GM19467 (cell line): ENCODE results near the gene MGAT4B.
A peak's percentile ranks its signal among the peaks of the same experiment; 100 is the strongest.

Experiments used
- ATAC-seq: cut with Tn5 transposase; IDR thresholded peaks from one replicate; pipeline ENCODE4 v1.9.1; 2021; ENCODE audit warnings: mild to moderate bottlenecking, moderate library complexity; ENCODE audit not compliant: unreplicated experiment

Gene MGAT4B

DNA sequence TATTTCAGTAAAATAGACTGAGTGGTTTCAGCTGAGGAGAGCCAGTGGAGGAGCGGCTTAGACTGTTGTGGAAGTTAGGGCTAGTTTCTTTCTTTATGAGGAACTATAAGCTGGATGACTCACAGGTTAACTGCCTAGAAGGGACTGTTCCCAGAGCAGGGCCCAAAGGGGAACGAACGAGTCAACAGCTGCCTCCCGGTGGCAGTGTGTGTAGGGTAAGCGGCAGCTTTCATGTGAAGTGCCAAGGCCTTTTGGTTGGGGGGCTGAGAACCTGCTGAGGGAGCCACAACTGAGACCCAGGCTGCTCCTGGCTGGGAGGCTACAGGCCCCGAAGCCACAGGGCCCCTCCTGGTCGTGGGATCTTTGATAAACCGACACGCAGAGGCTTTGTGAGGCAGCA is 21.0 kb upstream of the MGAT4B start:
- no peak for ATAC-seq

DNA sequence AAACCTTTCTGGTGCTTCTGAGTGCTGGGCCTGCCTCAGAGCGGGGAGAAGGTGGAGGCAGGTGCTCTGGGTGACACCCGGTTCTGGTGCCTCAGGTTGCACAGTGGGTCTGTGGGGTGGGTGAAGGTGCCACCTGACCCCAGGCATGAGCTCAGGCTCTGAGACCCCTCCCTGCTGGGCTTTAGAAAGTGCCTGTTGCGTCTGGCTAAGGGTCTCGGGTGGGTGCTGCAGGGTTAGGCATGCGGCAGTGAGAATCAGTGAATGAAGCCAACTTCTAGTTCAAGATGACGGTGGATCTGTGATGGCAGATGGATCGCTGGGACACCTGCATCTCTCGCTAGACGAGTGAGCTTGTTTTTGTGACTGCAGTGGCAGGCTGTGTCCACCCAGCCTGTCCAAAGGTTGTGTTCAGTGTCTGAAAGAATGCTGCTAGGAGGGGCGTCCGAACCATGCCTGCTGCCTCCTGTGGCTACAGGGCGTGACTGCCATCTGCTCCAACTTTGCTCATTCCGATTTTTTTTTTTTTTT is 19.1 kb upstream of the MGAT4B start:
- no peak for ATAC-seq

DNA sequence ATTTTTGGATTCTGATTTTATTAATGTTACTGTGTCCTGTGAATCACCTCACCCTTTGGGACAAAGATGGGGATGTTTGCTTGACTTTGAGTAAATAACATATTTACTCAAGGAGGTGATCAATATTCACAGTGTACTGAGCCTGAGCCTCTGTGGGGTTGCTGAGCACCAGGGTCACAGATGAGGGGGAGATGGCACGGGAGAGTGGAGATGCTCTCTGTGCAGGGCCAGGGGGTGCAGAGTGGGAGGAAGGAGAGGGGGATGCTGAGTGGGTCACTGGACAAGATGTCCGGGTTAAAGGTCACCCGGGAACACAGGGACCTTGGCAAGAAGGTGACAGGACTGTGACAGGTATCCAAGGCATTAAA is 18.1 kb upstream of the MGAT4B start:
- ATAC-seq = no peak

DNA sequence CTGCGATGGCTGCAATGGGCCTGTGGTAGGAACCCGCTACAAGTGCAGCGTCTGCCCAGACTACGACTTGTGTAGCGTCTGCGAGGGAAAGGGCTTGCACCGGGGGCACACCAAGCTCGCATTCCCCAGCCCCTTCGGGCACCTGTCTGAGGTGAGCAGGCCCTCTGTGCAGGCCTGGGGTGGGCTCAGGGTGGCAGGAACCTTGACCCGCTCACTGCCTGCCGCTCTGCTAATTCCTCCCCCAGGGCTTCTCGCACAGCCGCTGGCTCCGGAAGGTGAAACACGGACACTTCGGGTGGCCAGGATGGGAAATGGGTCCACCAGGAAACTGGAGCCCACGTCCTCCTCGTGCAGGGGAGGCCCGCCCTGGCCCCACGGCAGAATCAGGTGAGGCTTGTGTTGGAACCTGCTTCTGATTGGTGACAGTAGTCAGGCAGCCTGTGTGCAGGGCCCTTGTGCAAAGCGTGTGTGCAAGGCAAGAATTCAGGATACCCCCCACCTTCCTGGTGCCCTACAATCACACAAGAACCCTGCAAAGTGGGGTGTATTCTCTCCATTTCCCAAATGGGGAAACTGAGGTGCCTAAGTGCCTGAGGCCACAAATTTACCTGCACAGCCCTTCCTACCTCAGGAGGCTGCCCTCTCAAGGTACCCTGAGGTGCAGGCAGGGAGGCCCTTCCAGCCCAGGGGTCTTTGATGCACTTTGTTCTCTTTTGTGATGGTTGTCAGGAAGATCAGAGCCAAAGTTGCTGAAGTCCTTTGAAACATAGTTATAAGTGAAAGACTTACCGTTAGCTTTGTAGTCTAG is 17.5 kb upstream of the MGAT4B start:
- ATAC-seq = no peak

DNA sequence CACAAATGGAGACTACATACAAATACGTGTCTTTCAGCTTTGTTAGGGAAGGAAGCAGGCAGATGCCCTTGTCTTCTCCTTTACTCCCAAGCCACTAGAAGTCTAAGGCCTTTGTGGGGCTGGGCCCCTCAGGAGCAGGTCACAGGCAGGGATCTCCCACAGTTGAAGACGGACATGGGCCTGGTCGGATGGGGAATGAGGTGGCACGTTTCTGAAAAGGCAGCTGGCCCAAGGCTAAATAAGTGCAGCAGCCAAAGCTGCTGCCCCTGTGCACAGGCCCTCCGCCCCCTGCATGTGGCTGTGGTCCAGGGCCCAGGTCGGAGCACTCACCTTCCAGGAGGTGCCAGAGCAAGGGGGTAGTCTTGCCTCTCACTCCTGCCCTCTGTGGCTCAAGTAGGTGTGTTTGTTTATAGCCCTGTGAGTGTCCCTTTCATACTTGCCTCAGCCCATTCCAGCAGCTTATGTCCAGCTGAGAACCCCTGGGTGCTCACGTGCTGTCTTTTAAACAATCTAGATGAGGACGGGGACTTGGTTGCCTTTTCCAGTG is 15.9 kb upstream of the MGAT4B start:
- ATAC-seq = no peak

DNA sequence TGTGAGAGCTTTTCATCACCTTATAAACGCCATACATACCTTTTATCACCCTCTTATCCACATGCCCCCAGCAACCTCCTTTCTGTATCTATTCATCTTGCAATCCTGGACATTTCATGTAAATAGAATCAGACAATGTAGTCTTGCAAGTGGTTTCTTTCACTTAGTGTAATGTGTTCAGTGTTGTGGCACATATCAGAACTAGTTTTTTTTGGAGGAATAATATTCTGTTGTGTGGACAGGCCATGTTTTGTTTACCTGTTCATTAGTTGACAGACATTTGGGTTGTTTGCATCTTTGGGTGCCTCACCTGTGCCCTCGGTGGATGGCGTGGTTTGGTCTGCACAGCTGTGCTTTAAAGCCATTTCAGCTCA is 15.4 kb upstream of the MGAT4B start:
- ATAC-seq = no peak

DNA sequence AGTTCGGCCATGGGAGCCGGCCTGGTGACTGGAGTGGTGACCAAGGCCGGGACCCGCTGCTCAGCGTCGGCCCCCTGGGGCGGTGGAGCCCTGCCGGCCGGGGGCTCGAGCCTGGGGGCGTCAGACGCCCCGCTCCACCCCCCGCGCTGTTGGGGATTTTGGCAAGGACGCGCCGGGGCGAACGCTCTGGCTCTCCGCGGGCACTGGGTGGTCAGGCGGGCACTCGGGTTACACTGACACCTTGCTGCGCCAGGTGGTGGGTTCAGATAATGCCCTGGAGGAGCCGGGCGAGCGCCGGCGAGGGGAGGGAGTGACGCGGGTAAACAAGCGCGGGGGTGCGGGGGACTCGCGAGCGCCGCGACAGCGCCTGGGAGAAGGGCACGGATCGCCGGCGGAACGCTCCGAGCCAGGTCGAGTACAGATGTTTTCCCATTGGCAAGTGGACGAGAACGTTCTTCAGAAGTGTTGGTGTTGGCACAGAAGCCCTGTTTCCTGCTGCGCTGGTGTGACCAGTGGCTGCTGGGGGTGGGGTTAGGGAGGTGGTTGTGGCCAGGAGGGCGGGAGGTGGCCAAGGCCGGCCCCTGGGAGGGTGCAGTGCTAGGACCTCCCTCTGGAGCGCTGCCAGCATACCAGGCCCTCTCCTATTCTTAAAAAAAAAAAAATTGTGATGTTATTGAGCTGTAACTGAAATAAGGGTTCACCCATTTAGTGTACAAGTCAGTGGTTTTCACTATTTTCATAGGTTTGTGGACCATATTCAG is 14.8 kb upstream of the MGAT4B start:
- ATAC-seq = peak; percentile 41

DNA sequence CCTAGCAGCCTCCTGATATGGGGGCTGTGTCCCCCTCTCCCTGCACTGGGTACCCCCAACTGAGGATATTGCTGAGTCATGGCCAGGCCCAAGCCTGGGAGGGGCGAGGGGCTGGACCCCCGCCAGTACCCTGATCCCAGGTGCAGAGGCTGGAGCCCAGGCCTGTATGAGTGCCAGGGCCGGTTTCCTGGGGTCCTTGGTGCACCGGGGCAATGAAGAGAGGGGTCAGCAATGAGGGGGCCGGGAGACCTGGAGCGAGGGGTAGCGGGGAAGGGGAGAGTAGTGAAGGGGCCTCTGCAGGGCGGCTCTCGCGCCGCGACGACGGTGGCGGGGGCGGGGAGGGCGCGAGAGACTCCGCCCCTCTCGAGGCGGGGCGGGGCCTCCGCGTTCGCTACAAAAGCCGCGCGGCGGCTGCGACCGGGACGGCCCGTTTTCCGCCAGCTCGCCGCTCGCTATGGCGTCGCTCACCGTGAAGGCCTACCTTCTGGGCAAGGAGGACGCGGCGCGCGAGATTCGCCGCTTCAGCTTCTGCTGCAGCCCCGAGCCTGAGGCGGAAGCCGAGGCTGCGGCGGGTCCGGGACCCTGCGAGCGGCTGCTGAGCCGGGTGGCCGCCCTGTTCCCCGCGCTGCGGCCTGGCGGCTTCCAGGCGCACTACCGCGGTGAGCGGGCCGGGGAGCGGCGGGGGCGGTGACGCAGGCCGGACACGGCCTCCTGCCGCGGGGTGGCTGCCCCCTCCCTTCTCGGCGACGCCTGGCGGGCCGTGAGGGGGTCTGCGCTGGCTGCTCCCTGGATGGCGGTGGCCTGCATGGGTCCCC is 14.0 kb upstream of the MGAT4B start, which contains the start of gene SQSTM1:
TSS of gene SQSTM1 (plus strand) at position 423 of the 815 bp plus-strand sequence. CDS start at position 455, 32 bp downstream.
- ATAC-seq = peak; percentile 38

DNA sequence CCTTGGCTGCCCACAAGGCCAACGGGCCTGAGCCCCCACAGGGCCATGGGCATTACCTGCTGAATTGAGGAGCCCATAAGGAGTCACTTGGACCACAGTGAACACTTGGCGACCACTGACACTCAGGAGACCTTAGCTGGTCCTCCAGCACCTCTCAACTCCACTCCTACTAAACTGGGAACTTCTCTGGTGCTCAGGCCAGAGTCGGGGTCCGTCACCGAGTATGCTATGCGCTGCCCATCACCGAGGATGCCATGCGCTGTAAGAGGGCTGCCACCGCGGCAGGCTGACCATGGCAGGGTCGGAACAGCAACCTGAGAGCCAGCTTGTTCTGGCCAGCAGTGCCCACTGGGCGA is 13.4 kb upstream of the MGAT4B start:
- ATAC-seq = no peak

DNA sequence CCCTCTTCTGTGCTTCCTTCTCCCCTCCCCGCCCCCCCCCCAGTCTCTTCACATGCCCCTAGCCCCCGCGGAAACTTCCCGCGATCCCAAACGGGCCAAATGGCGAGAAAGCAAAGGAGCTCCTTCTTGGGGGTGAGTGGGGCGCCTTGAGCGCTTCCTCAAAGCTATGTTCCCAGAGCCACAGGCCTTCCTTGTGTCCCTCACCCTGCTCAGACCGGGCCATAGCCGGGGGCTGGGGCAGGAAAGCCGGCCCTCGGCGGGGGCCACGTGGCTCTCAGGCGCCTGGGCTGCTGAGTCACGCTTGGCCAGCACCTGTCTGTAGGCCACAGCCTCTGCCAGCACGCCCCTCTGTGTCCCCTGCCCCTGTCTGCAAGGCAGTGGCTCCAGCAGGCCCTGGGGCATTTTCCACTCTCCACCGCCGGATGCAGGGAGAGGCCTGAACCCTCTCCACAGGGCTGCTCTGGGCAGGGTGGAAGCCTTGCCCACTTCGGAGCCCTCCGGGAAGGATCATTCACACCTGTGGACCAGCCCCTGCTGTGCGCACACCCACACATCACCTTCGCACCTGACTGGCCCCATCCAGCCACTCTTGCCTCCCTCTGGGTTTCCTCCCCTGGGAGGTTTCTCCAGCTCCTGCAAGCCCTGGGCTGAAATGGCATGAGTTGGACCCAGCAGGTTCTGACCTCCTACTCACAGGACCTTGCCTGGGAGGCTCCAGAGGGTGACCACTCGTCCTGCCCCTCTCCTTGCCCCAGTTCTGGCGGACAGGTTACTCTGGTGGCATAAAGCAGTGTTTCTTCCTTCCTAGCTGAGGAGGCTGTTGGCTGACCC is 12.8 kb upstream of the MGAT4B start:
- ATAC-seq = no peak

DNA sequence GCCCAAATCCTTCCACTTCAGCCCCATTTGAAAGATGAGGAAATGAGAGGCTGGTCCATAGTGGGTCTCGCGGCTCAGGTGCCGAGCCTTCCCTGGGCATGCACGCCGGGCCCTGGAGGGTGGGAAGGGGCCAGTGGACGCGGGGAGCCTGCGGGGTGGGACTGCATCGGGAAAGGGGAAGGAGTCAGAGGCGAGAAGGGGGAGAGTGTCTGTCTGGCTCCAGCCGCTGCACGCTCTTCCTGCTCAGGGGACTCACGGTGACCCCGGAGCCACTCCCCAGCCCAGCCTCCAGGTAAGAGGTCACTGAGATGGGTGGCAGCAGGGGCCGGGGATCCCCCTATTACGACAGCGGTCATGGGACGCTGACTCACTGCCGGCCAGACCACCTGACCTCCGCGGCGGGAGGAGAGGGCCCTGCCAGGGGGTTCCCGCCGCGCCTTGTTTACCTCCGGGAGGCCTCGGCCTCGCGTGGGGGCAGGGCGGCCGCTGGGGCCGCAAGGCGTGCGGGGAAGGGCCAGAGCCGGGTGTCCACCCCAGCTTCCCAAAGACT is 12.2 kb upstream of the MGAT4B start:
- peak; percentile 52 for ATAC-seq

DNA sequence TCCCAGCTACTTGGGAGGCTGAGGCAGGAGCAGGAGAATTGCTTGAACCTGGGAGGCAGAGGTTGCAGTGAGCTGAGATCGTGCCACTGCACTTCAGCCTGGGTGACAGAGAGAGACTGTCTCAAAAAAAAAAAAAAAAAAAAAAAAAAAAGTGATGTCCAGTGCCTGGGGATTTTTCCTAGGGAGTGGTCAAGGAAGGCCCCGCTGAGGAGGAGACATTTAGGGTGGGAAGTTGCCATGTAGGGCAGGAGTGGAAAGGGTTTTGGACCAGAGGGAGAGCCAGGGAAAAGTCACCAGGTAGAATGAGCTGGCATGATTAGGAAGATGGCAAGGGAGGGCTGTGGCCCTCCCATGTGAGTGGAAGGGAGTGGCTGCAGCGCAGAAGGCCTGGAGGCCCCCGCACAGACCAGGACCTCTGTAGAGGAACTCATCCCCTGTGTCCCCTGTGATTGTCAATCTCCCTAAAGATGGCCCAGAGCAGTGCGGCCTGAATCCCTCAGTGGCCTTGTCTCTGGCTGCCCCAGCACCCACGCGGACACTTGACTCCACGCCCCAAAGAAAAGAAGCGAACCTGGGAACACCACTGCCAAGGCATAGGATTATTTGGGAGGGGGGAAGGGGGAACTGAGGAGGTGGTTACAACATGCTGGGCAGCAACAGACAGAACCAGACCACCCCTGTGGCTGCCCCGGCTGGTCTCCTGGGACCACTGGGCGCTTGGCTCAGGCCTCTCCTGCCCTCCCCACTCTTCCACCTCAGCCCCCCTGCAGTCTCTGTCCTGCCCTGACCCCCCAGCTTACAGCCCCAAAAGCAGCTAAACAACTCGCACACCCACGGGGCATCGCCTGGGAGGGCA is 11.5 kb upstream of the MGAT4B start:
- no peak for ATAC-seq

DNA sequence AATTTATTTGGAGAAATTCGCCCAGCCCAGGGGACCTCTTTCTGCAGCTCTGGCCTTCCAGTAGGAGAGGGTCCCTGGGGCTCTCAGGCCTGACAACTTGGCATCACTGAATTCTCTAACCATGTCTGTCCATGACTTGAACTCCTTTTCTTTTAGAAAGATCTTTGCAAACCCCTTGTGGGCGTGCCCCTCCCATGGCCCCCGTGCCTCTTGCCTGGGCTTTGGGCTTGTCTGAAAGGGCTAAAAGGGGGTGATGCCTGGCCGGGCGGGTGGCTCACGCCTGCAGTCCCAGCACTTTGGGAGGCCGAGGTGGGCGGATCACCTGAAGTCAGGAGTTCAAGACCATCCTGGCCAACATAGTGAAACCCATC is 10.8 kb upstream of the MGAT4B start:
- ATAC-seq = no peak

DNA sequence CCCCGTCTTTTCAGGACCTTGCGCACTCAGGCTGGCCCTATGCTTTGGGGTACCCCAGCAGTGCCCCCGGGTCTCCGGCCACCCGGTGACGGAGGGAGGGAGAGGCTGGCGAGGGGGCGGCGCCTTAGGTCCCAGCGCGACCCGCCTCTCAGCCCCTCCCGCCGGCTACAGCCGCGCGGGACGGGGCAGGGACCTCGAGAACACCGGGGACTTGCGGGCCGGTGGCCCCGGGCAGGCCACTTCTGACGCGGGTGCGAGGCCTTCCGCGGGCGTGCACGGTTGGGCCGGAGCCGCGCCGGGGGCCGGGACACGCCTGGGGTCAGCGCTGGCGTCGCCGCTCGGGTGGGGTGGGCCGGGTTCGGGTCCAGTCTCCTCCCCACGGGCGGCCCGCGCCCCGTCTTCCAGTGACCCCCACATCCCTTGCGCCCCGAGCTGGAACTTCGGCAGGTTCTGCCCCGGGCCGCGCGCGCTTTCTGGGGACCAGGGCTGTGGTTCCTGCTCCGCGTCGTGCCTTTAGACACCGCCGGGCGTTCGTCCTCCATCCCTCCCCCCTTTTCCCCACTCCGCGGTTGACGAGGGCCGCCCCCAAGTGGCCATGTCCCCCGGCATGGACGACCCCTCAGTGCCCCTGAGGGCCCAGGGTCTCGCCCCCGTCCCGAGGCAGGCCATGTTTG is 10.3 kb upstream of the MGAT4B start:
- ATAC-seq = no peak

DNA sequence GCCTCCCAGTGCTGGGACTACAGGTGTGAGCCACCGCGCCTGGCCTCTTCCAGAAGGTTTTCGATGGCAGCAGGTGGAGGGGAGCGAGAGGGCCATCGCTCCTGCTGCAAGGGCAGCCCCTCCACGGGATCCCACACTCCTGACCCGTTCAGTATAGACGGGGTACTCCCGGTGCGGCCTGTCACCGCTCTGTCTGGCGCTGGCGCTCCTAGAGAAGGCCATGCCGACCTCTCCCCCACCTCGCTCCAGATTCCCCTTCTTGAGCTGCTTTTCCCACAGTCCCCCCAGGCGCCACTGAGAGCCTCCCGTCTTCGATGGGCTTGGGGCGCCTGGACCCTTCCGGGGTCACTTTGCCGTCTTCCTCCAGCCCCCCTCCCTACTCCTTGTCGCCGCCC is 9.7 kb upstream of the MGAT4B start:
- no peak for ATAC-seq

DNA sequence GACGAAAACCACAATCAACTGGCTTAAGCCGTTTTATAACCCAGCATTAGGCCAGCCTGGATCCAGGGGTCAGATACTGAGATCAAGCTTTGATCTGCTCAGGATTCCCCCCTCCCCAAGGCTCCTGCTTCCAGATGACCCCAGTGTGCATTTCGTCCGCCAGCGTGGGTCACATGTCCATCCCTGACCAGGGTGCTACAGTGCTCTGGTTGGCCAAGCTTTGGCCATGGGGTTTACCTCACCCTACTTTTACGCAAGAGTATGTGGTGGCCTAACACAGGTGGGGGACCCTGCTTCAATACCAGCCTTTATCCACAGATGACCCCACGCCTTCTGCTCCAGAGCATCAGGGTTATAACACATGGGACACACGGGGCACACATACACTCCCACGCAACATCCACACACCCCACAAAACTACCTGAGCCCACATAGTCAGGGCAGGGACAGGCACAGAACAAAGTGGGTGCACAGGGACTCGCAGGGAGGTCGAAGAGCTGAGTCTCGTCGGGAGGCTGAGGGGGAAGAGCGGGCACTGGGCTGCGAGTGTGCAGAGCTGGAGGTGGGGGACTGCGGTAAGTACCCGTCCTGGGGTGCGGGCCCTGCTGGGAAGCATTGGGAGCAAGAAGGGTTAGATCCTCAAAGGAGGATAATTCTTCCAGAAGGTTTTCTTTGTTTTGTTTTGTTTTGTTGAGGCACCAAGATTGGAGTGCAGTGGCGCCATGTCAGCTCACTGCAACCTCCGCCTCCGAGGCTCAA is 9.0 kb upstream of the MGAT4B start:
- no peak for ATAC-seq

DNA sequence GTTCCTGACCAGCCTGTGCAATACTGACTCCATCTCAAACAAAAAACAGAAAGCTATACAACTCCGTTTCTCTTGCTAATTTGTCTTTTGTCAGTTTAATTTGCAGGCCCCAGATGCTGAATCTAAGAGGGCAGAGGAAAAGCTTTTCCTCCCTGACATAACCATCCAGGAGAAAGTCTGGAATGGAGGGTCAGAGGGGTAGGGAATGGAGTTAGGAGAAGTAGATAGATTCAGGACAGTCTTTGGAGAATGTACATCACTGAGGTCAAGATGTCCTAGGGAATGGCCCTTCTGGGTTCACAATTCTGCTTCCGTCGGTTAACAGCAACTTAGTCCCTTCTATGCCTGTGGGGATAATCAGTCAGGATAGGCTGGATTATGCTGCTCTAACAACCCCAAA is 7.4 kb upstream of the MGAT4B start:
- no peak for ATAC-seq
